Dermis blood vessel endothelial cell (primary cell): ENCODE results near the gene GZF1. TPM values are rescaled to one million over a fixed set of nuclear protein-coding genes. Genes with fewer than 3 reads are reported as not detected.
"Not testable (repeated sequence)": the region's sequence is repeated elsewhere in the genome, so short reads cannot be mapped to it uniquely, and the experiment has no call there.

ENCODE experiments used
- DNase-seq: peaks from one replicate; pipeline ENCODE4 v3.0.0; 2010
- total RNA-seq: library from RNA; depleted of rRNA; stranded (reverse); fragments of >200 nt; gene quantifications from 2 replicates; pipeline ENCODE4 v1.2.3, GENCODE V29; 2014

Gene GZF1
- total RNA-seq, 1 donor from 2014 or later: 19.1 TPM

GRCh38 chr20:23347791-23348190, 14.2 kb upstream of the GZF1 start:
- DNase-seq: no peak

- not testable (repeated sequence) for DNase-seq
These were observed 13.5 kb upstream of the GZF1 start for GRCh38 chr20:23348510-23348909.

DNA sequence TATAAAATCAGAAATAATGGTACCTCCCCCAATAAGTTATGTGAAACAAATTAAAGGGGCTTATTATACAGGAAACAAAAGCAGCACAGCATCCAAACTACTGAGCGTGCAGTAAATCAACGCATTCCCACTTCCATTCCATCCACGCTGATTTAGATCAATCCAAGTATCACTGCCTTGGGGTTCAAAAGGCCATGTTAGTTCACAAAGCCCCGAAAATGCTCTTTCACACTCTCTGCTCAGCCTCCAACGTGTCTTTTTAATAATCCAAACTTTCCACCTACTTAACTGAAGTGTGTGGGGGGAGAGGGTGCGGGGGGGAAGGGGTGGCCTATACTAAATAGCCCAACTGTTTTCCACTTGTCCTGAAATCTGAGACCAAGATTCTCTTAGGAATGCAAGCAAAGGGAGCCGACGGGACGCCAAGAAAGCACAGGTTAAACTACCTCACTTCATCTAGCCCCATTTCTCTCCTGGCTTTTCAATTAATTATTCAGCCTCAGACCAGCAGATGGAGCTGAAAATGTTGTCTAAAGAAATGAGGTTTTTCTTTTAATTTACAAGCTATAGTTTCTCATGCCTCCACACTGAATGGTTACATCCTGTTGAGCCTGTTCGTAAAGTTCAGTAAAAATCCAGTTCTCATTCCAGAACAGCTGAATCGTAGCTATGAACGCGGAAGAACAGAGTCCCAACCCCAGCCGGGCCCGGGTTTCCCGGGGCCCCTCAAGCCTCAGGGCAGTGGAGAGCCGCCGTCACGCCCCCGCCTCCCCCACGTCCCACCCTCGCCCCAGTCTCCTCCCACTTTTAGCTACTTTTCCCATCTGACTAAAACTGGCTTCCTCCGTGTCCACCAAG, 12.4 kb upstream of the GZF1 start:
- no peak for DNase-seq

GRCh38 chr20:23350196-23350903, 11.6 kb upstream of the GZF1 start, which contains the start of gene NXT1:
TSS of gene NXT1 (plus strand) at chr20:23350791. CDS start at chr20:23354042, 3,251 bp downstream.
- DNase-seq: peak; percentile 99

DNA sequence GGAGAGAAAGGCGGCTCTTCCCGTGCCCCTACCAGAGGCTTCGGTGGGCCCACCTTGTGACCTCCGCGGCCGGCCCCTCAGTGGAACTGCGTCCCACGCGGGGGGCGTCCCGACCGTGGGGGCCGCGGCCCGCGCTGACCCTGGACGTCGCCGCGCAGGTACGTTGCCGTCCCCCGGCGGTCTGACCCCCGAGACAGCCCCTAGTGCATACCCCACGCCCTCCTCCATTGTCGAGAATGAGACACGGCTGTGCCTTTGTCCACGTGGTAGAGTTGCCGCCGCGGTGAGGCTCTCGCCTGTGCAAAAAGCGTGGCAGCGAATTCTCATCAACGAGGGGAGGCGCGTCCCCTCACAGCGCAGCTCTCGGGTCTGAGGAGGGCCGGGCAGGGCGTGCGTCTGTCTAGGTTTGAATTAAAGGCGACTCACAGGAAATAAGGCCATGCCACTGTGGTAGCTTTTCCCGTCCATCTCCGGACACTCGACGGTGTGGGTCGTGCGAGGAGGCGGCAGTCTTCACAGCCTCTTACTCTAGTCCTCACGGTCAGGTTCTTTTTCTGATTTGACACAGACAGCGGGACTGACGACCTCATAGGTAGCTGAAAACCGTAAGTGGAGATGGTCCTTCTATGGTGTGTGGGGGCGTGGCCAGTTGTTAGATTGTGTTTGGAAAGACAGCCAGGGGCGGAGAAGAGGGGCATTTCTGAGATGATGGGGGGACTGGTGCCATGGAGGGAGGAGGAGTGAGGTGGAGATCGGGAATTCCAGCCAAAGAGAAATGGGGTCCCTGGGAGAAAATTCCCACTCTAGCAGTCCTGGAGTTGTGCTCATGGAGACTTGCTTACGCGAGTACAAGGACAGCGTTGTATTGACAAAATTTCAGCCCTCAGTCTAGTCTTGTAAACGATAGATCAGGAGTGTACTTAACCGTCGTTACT, 10.8 kb upstream of the GZF1 start:
- DNase-seq: peak; percentile 57

DNA sequence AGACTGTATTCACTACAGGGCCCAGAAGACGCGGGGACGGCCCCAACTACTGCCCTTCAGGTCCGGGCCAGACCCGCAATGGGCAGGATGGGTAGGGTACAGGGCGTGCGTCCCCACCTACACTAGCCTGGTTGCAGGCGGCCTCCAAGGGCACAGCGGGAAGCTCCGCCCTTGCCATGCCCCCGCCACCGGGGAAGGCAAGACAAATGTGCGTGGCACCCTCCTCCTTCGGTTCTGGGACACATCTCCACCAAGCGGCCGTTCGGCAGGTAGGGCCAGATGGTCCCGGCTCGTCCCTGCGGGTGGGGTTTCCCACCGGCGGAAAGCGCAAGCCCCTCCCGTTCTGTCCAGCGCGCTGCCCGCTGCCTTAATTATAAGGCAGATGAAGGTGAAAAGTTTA, 5.8 kb upstream of the GZF1 start:
- DNase-seq: no peak

DNA sequence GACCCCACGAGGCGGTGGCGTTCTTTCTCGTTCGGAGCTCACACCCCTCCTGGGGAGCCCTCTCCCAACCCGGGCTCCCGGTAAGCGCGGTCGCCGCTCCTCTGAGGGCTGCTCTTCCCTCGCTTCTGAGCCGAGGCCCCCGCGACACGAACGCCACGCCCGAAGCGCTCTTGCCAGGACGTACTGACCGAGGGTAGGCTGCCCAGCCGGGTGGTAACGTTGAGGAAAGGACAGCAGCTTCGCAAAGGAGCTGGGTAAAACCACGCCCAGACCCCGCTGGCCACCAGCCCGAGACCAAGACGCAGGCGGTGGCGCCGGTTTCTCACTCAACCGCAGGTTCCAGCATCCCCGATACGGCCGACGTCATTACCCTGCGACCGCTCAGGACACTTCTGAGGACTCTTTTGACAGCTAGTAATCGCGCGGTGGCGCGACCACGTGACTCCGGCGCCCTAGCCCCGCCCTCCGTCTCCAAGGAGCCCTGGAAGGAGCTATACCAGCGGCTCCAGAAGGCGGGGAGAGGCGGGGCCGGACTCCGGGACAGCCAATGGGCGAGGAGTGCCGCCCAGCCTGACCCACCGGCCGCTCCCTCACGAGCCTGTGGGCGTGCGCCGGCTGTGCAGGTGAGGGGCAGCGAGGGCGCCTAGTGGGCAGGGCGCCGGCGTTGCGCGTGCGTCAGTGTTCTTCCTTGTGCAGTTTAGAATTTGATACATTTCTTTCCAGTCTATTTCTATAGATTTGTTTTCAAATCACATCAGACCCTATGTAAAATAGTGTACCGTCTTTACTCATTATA, 4.0 kb upstream of the GZF1 start:
- peak; percentile 100 for DNase-seq

- DNase-seq: no peak
These were observed 3.4 kb upstream of the GZF1 start for GRCh38 chr20:23358563-23358906.

DNA sequence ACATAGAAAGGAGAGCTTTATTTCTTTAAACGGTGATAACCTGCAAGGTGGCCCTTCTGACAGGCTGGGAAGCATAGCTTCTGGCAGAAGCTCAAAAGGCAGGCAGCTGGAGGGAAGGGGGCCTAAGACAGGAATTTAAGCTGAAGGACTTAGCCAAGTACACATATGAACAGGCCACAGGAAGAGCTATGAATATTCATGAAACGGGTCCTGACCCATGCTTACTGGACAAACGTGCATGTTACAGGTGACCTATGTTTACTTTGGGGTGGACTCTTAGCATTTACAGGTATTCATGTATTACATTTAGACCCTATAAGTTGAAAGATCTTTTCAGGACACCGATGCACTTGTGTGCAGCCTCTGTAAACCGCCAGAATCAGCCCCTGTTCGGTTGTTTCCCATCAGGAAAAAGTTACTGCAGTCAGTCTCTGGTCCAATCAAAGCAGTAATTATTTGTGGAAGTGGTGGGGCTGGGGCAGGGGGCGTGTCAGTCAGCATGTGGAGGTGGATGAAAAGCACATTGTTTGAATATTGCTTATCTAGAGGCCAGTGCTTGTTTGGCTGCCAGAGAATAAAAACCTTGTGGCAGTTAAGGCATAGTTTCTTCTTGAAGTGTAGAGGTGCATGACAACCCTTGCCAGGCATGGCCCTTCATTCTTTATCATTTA, 2.9 kb upstream of the GZF1 start:
- DNase-seq: no peak

- no peak for DNase-seq
These were observed 1.5 kb upstream of the GZF1 start for GRCh38 chr20:23360531-23360930.

- peak; percentile 45 for DNase-seq
These were observed 885 bp upstream of the GZF1 start for GRCh38 chr20:23361119-23361475.

DNA sequence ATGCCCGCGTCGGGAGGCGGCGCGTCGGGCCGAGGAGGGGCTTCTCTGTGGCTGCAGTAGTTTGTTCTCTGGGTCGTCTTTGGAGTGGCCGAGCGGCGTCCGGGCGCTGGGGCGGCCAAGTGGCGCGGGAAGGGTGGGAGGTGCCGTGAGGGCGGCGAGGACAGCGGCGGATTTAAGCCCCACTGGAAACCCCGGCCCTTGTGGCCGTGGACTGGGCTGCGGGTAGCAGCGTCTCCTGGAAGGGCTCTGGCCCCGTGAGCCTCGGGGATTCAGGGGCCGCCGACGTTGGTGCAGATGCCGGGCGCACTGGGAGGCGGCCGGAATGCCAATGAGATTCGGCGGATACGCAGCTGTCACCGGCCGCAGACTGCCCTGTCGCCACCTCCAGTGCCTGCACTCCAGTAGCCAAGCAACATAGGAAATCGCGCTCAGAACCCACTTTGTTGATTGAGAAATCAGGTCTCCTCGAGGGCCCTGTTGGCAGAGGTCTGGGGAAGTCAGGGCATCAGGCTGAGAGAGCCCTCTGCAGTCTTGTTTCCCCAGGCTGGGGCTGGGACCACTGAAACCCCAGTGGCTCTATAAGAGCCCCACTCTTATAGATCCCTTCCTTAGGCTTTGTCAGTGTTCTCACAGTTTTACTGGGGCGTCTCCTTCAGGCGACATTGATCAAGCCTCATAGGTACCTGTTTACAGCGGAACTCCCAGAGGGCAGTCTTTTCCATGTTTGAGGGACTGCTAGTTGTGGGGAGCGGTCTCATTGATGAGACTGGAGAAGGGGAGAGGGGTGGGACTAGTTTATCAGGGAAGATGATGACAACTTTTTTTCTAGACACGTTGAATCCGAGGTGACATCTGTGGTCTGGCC, 642 bp downstream of the GZF1 start:
- peak; percentile 70 for DNase-seq

DNA sequence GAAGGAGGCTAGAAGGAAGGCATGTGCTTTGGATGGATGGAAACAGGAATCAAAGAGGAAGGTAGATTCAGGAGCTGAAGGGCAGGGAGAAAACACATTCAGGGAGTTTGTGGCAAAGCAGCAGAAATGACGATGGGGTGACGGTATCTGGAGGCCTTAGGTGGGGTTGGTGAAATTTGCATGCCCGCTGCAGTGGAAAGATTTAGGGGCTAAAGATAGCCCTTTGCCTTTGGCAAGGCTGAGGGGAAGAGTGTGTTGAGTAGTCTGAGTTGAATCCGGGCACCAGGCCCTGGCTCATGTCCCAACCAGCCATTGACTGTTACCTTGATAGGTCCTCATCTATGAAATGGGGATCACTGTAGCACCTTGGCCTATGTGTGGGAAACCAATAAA, 1.3 kb downstream of the GZF1 start:
- DNase-seq: no peak

DNA sequence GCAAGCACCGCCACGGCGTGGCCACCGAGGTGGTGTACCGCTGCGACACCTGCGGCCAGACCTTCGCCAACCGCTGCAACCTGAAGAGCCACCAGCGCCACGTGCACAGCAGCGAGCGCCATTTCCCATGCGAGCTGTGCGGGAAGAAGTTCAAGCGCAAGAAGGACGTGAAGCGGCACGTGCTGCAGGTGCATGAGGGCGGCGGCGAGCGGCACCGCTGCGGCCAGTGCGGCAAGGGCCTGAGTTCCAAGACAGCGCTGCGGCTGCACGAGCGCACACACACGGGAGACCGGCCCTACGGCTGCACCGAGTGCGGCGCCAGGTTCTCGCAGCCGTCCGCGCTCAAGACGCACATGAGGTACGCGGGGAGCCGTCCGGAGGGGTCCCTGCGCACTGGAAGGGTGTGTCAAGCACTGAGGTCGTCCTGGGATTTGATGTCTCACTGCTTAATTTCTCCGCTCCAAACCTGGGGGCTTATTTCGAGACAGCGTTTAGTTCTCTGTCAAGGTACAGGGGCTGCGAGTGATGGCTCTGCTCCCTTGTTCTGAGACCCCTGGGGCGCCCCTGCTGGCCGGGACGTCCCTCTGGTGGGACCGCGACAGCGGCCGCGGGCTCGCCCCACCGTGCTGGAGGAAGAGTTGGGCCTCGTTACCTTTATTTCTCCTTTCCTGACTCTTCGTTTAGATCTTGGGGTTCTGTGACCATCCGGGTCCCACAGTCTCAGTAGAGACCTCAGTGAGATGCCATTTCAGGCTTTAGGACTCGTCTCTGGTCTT, 3.6 kb downstream of the GZF1 start:
- DNase-seq: no peak

- DNase-seq: peak; percentile 46
These were observed 4.4 kb downstream of the GZF1 start for GRCh38 chr20:23366384-23366783.

DNA sequence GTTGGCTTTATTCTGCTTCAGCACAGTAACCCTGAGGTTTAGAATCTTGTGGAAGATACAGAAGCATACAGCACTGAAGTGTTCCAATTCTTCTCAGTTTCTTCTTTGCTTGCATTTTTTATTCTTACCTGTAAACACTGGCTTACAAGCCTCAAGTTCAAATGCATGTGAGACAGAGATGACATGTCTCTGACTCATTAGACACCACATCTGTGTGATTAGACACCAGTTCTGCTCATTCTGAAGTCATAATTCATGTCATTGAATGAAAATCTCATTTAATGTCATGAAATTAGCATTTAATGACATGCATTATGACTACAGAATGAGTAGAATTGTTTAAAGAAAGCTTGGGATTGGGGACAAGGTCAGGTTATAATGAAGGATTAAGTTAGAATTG, 5.8 kb downstream of the GZF1 start:
- DNase-seq: no peak

GRCh38 chr20:23368316-23369071, 6.5 kb downstream of the GZF1 start:
- no peak for DNase-seq

DNA sequence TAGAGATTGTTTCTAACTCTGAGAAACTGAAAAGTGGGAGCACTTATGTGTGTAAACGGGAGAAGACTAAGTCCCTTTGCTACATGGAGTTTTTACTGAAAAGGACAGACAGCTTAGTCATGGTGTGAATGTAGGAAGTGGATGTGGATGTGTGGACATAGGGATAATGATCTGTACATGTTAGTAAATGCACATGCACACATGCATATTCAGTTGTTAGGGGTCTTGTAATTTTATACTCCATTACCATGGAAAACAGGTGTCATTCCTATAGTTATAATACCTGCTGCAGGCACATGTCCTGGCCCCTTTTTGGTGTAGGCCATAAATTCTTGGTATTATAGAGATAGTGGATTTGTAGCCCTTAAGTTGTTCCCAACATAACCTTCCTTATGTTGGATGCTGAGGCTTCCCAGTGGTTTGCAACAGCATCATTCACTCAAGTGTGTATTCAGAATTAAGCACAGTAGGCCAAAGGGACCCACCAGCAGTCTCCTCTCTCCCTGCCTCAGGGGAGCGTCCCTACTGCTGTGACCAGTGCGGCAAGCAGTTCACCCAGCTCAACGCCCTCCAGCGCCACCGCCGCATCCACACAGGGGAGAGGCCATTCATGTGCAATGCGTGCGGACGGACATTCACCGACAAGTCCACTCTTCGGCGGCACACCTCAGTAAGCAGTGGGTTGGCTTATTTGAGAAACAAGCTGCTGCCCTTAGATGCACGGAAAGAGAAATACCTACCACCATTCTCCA, 7.3 kb downstream of the GZF1 start:
- DNase-seq: no peak
